Duodenal mucosa (tissue), 2 donors: ENCODE data around the gene IDH2.
A peak's percentile ranks its signal among the peaks of the same experiment; 100 is the strongest.

Source experiments
- H3K27ac ChIP-seq: one replicate; pipeline ENCODE4 v1.7.0; 2013; ENCODE audit warnings: low read depth, low read length
- H3K27me3 ChIP-seq, 2 donors: one replicate each; pipeline ENCODE4 v1.7.0; 2013; ENCODE audit warnings: low read length in 2 of 2, control low read depth in 1 of 2; ENCODE audit not compliant: insufficient read depth in 2 of 2, control insufficient read depth in 1 of 2
- H3K36me3 ChIP-seq, 2 donors: one replicate each; pipeline ENCODE4 v1.7.0; 2013; ENCODE audit warnings: low read length in 2 of 2, control low read depth in 1 of 2; ENCODE audit not compliant: insufficient read depth in 2 of 2, control insufficient read depth in 1 of 2
- H3K4me1 ChIP-seq, 2 donors: one replicate each; pipeline ENCODE4 v1.7.0; 2013; ENCODE audit warnings: low read length in 2 of 2, control low read depth in 1 of 2; ENCODE audit not compliant: insufficient read depth in 2 of 2, control insufficient read depth in 1 of 2
- H3K4me3 ChIP-seq, 2 donors: one replicate each; pipeline ENCODE4 v1.7.0; 2013; ENCODE audit warnings: low read length in 2 of 2, low read depth in 1 of 2
- H3K9ac ChIP-seq, 2 donors: one replicate each; pipeline ENCODE4 v1.7.0; 2013; ENCODE audit warnings: low read length in 2 of 2, low read depth in 1 of 2
- H3K9me3 ChIP-seq, 2 donors: one replicate each; pipeline ENCODE4 v1.7.0; 2013; ENCODE audit warnings: low read length in 2 of 2, control low read depth in 1 of 2; ENCODE audit not compliant: control insufficient read depth in 1 of 2

IDH2 gene

GRCh38 chr15:90064911-90065681, 37.2 kb downstream of the IDH2 start:
- Histone ChIP-seq H3K4me3 (peak overlapping the region in 1 of 2 donors; percentile 12), H3K27me3 (no peaks in the 10 kb centered on the region), H3K9ac (no peak overlapping the region), H3K27ac (peak overlapping the region; percentile 64), H3K36me3 (peaks cover 8 to 24% of the 10 kb centered on the region in 2 donors), H3K4me1 (peaks cover 36 to 44% of the 10 kb centered on the region in 2 donors), H3K9me3 (no peaks in the 10 kb centered on the region)

- Histone ChIP-seq H3K9me3 (no peaks in the 10 kb centered on the region), H3K27ac (peak overlapping the region; percentile 38), H3K27me3 (no peaks in the 10 kb centered on the region), H3K4me1 (peaks cover 46 to 52% of the 10 kb centered on the region in 2 donors), H3K4me3 (no peak overlapping the region), H3K36me3 (peaks cover 8 to 15% of the 10 kb centered on the region in 2 donors), H3K9ac (peak overlapping the region; percentile 18 to 63)
Measured at GRCh38 chr15:90063770-90064247, 38.5 kb downstream of the IDH2 start.

GRCh38 chr15:90062973-90063769, 39.1 kb downstream of the IDH2 start:
- peaks cover 4 to 10% of the 10 kb centered on the region in 2 donors for H3K36me3 ChIP-seq
- peak overlapping the region; percentile 32 to 63 for H3K9ac ChIP-seq
- H3K9me3 ChIP-seq = no peaks in the 10 kb centered on the region
- H3K27ac ChIP-seq = peak overlapping the region; percentile 38
- peaks cover 48 to 55% of the 10 kb centered on the region in 2 donors for H3K4me1 ChIP-seq
- H3K27me3 ChIP-seq = no peaks in the 10 kb centered on the region
- no peak overlapping the region for H3K4me3 ChIP-seq

- Histone ChIP-seq H3K36me3 (peaks cover 0 to 3% of the 10 kb centered on the region in 2 donors), H3K4me3 (no peak overlapping the region)
Measured at GRCh38 chr15:90062462-90062932, 39.8 kb downstream of the IDH2 start.

GRCh38 chr15:90062023-90062442, 40.2 kb downstream of the IDH2 start:
- peaks cover 53 to 58% of the 10 kb centered on the region in 2 donors for H3K4me1 ChIP-seq
- H3K9me3 ChIP-seq = no peaks in the 10 kb centered on the region
- H3K4me3 ChIP-seq = peak overlapping the region; percentile 23 to 28
- no peaks in the 10 kb centered on the region for H3K27me3 ChIP-seq
- H3K9ac ChIP-seq = peak overlapping the region; percentile 32 to 63
- no peaks in the 10 kb centered on the region for H3K36me3 ChIP-seq
- peak overlapping the region; percentile 58 for H3K27ac ChIP-seq

More at GRCh38 chr15:90062462-90062932, 39.8 kb downstream of the IDH2 start:
- Histone ChIP-seq H3K9me3 (no peaks in the 10 kb centered on the region), H3K27ac (peak overlapping the region; percentile 58), H3K4me1 (peaks cover 53 to 58% of the 10 kb centered on the region in 2 donors), H3K27me3 (no peaks in the 10 kb centered on the region), H3K9ac (peak overlapping the region; percentile 32 to 63)

GRCh38 chr15:90060797-90061196, 41.5 kb downstream of the IDH2 start:
- Histone ChIP-seq H3K9me3 (no peaks in the 10 kb centered on the region), H3K36me3 (no peaks in the 10 kb centered on the region), H3K4me3 (no peak overlapping the region), H3K27ac (no peak overlapping the region), H3K9ac (peak overlapping the region in 1 of 2 donors; percentile 12), H3K4me1 (peaks cover 53 to 58% of the 10 kb centered on the region in 2 donors), H3K27me3 (no peaks in the 10 kb centered on the region)

- H3K9me3 ChIP-seq = no peaks in the 10 kb centered on the region
- H3K4me1 ChIP-seq = peaks cover 53 to 64% of the 10 kb centered on the region in 2 donors
- H3K4me3 ChIP-seq = peak overlapping the region in 1 of 2 donors; percentile 6
- no peaks in the 10 kb centered on the region for H3K36me3 ChIP-seq
- peak overlapping the region; percentile 62 for H3K27ac ChIP-seq
- H3K27me3 ChIP-seq = no peaks in the 10 kb centered on the region
- H3K9ac ChIP-seq = peak overlapping the region; percentile 23 to 49
Measured at GRCh38 chr15:90059208-90059985, 42.9 kb downstream of the IDH2 start.

GRCh38 chr15:90058775-90059174, 43.5 kb downstream of the IDH2 start:
- Histone ChIP-seq H3K4me3 (peak overlapping the region in 1 of 2 donors; percentile 6), H3K27me3 (no peaks in the 10 kb centered on the region), H3K4me1 (peaks cover 57 to 62% of the 10 kb centered on the region in 2 donors), H3K9ac (peak overlapping the region; percentile 23 to 49), H3K36me3 (no peaks in the 10 kb centered on the region), H3K27ac (peak overlapping the region; percentile 62), H3K9me3 (no peaks in the 10 kb centered on the region)

- peaks cover 52 to 57% of the 10 kb centered on the region in 2 donors for H3K4me1 ChIP-seq
- H3K27ac ChIP-seq = no peak overlapping the region
- no peak overlapping the region for H3K4me3 ChIP-seq
- no peaks in the 10 kb centered on the region for H3K36me3 ChIP-seq
- H3K9ac ChIP-seq = no peak overlapping the region
- no peaks in the 10 kb centered on the region for H3K9me3 ChIP-seq
- H3K27me3 ChIP-seq = no peaks in the 10 kb centered on the region
Measured at GRCh38 chr15:90058308-90058707, 44.0 kb downstream of the IDH2 start.
